GM19193 (cell line): ENCODE measurements around the gene TMEM244.

ENCODE experiments used
- POLR2A ChIP-seq: IDR thresholded peaks from 4 replicates; pipeline ENCODE4 v1.6.1; 2011; ENCODE audit not compliant: insufficient read depth, insufficient read length; ENCODE audit errors: extremely low read depth

Gene TMEM244, protein sequence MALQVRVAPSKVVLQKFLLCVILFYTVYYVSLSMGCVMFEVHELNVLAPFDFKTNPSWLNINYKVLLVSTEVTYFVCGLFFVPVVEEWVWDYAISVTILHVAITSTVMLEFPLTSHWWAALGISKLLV

DNA sequence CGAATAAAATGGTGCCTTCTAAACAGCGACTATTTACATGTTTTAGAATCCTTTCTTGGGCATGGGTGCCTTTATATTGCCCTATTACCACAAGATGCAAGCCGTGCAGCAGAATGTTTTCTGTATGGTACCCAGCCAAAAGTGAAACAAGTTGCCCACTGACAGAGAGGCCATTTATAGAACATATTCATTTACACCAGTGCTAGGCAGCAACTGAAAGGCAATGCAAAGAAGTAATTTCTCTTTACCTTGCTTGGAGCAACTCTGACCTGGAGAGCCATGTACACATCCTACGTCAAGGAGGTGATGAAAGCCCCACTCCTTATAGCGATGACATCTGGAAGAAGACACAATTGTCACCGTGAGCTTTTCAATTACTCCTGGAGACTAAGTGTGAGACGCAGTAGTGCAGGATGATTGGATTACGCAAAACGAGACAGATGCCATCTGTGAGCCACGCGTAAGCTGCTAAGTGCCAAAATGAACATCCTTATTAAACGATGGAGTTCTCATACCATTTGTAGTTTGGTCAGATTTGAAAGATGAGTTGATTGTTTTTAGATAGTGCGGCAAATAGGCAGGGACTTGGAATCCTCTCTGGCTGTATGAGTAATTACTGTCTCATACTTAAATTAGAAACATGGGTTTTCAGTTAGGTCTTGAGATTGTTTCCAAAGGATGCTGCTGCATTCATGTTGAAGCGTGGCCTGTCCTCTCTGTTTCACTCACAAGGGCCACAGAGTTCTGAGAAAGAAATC lies at the start of gene TMEM244:
TMEM244 (minus strand) TSS at position 408 of the 758 bp plus-strand sequence; CDS start at position 281, 127 bp downstream.
- no peak for TF ChIP-seq POLR2A

DNA sequence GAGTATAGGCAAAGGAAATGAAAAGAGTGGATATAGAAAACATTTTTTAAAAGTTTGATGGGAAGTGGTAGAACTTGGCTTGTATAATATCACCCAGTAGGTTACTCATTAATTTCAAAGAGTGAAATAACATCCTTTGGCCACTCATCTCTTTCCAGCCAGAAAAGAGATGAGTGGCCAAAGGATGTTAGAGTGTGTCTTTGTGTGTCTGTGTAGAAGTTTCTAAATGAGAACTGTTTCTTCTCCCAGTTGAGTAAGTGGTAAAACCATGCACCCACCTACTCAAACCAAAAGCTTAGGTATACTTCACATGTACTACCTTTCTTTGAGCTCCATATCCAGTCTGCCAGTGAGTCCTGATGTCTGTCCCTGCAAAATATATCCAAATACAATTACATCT lies 47.7 kb upstream of the TMEM244 start:
- no peak for TF ChIP-seq POLR2A

DNA sequence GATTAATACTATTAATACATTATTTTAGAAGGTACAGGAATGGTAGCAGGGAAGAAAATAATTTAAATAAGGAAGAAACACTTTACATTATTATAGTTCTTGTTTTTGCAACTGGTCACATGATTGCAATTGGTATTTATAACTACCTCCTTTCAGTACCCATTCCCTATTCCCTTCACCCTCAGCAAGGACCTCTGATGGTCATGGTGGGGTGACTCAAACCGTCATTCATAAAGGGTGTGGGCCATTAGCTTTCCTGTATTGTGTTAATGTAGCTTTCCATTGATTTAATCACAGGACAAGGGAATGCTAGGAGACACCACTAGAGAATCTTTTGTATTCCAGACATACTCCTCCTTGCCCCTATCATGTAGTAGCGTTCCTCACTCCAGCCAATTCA lies 47.2 kb upstream of the TMEM244 start:
- TF ChIP-seq POLR2A, result no peak

DNA sequence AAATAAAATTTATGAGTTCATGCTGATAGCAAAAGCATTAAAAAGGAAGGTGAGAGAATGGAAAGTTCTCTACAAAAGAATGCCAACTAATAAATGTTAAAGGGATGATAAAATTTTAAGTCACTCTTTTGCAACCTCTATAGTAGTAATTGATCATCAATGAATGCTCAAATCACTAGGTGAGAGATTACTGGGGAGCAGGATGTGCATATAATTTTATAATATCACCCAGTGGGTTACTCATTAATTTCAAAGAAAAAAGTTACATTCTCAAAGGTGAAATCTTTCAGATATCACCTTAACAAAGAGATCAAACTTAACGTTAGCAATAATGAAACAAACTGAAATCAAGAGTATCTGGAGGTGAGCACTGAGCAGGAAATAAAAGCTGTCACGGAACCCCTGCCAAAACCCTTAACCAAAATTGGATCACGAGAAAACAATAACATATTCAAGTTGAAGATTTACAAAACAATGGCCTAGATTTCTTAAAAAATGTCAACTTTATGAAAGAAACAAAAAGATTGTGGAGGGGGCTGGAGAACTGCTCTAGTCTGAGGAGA lies 45.5 kb upstream of the TMEM244 start:
- TF ChIP-seq POLR2A, result no peak

DNA sequence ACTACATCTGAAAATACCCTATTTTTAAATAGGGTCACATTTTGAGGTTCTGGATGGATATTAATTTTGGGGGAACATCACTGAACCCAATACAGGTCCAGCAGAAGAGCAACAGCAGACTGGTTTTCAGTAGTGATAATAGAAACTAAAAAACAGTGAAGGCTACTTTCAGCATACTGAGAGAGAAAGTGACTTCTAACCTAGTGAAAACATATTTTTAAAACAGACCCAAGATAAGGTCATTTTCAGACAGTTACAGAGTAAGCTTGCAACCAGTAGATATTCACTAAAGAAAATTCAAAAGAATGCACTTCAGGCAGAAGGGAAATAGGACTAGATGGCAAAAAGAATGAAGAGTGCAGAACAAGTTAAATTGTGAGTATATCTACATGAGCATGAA lies 42.0 kb upstream of the TMEM244 start:
- no peak for TF ChIP-seq POLR2A

DNA sequence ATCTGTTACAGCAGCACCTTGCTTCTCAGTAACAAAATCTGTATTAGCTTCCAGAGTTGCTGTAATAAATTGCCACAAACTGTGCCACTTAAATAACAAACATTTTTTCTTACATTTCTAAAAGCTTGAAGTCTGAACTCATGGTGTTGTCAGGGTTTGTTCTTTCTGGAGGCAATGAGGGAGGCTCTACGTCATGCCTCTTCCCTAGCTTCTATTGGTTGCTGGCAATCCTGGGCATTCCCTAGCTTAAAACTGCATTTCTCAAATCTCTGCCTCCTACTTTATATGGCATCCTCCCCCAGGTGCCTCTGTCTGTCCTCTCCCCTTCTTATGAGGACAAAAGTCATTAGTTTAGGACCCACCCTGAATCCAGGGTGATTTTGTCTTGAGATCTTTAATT lies 41.6 kb upstream of the TMEM244 start:
- no peak for TF ChIP-seq POLR2A

DNA sequence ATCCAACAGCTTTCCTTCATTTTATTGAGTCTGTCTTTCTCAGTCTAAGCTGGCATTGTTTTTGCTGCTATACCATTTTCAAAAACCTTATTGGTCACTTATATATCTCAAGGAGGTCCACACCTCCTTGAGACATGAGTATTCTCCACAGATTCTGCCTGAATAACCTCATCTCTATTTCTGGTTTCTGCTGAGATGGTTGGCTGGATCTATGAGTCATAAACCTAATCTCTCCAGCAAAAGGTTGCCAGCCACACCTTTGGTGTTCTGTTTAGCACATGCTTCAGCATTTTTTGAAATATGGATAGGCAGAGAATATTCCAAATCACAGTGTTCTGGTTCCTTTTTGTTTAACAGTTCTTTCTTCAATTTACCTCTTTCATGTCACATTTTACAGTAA lies 40.8 kb upstream of the TMEM244 start:
- TF ChIP-seq POLR2A, result no peak

DNA sequence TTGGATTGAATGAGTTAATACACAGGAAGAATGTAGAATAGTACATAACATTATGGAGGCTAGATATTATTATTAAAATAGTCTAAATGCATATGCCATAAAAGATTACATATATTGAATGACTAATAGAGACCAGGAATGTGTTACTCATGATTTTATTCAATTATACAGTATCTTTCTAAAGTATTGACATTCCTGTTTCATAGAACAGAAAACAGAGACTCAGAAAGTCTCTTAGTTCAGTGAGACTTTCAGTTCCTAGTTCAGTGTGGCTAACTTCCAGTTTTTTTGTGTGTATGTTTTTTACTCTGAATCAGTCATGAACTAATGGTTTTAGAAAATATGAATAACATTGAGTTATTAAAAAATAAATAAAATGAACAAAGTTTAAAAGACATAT lies 34.6 kb upstream of the TMEM244 start:
- TF ChIP-seq POLR2A, result no peak

DNA sequence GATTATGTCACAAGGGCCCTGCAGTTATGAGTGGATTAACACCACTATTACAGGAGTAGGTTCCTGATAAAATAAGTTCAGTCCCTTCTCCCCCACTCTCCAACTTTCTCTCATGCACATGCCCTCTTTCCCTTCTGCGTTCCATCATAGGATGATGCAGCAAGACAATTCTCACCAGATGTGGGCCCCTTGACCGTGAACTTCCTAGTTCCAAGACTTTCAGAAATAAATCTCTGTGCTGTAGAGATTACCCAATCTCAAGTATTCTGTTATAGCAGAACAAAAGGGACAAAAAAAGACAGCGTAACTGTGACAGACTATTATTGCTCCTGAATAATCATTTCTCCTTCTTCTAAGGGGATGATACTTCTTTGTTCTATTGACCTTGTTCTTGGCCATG lies 33.8 kb upstream of the TMEM244 start:
- TF ChIP-seq POLR2A, result no peak

DNA sequence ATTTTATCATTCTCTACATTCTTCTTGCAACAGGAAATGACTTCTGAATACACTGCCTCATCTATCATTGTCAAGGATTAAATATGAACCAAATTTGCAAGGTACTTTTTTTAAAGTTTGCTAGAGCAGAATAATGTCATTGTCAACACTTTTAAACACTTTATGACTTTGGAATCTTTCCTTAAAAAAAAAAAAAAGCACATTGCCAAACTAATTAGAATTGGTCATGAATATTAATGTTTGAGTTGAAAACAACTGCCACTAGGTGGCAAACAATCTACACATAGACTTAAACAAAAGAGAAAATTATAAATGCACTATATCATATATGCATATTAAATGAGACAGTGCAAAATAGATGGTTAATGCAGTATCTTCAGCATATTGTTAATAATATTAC lies 32.5 kb upstream of the TMEM244 start:
- no peak for TF ChIP-seq POLR2A

DNA sequence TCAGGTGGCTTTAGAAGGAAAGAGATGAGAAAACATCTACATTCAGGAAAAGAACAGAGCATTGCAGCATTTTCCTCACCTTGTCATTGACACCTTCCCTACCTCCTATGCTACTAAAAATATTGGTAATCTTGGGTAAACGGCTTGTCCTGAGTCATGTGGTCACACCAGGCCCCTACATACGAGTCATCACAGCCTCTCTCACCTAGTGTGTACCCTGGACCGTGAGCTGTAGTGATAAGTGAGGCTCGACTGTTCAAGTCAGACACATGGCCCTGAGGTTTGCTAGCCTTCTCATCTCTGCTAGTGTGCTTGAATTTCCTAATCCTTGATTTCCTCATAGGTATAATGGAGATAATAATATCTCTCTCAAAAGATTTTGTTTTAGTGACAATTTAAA lies 29.6 kb upstream of the TMEM244 start:
- no peak for TF ChIP-seq POLR2A

DNA sequence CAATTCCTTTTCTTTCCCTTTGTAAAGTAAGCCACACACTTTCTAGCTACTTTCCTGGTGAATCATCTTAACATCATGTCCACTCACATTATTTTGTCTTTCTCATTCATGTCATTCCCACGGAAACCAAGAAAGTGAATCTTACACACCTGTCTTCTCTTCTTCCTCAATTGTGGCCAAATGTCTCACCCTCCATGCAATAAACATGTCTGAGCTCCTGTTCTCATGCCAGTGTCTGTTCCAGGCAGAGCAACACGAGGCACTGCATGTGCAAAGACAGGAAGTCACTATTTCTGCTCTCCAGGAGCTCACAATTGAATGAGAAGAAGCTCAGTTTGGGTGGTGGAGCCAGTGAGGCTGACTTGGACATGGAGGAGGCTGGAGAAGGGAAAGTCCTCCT lies 29.0 kb upstream of the TMEM244 start:
- TF ChIP-seq POLR2A, result no peak

DNA sequence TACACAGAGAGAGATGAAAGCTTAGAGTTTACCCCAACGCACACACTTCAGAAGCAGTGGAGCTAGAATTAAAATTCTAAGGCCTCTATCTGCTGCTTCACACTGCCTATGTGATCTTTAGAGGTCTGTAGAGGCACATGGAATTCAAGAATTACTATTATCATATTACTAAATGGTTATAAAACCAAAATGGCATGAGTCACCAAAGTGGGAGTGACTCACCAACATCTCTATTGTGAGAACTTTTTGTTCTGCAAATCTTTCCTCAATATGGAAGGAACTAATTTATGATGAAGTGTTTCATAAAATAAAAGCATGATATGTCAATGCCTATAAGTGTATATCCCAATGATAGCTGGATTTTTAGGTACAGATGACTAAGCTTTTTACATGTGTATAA lies 28.5 kb upstream of the TMEM244 start:
- no peak for TF ChIP-seq POLR2A

DNA sequence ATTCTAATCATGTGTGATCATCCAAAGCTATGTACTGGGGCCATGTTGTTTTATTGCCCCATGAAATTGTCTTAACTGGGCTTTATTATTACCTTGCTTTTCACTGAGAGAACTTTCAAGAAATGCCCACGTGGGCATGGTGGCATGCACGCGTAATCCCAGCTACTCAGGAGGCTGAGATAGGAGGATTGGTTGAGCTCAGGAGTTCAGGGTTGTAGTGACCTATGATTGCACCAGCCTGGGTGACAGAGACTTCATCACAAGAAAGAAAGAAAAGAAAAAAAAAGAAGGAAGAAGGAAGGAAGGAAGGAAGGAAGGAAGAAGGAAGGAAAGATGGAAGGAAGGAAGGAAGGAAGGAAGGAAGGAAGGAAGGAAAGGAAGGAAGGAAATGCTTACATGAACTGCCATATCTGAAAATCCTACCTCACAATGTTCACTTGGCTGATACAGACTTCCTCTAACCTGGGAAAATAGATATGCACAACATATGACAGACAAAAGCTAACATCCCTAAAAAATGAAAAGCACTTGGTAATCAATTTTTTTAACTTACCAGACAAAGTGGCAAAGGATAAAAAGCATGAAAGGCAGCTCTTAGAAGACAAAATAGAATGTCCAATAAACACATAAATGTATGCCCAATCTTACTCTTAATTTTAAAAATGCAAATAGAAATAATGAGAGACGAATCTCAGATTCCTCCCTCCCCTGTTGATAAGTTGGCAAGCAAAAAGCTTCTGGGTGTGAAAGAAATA lies 25.5 kb upstream of the TMEM244 start:
- no peak for TF ChIP-seq POLR2A

DNA sequence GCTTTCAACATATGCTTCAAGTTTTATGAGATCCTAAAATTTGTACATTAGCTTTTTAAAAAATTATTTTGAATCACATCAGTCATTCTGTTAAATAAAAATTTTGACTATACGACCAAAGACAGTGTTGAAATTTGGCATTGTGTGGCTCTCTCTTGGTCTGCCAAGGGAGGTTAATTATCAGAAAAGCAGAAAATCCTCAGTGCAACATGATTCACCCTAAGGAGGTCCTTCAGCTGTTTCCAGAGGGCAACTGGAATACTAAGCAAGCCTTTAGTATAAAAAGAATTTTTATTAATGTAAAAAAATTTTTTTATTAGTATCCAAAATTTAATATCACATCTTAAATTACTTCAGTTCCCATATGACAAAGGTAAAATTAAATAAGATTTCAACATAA lies 23.1 kb upstream of the TMEM244 start:
- no peak for TF ChIP-seq POLR2A

DNA sequence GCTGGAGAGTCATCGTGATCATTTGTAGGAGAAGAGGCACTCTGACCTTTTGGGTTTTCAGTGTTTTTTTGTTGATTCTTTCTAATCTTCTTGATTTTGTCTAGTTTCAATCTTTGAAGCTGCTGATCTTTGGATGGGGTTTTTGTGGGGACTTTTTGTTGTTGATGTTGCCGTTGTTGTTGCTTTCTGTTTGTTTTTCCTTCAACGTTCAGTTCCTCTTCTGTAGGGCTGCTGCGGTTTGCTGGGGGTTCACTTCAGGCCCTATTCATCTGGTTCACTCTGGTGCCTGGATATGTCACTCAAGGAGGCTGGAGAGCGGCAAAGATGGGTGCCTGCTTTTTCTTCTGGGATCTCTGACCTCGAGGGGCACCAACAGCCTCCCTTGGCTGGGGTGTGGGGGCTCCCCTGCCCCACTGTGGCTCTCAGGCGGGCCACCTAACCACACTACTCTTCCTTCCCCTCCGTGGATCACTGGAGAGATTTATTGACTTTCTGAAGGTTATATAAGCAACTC lies 21.5 kb upstream of the TMEM244 start:
- TF ChIP-seq POLR2A, result peak; percentile 21
